HFF-Myc (cell line): ENCODE results near the gene GLI2.

Experiments
- DNase-seq: peaks from one replicate; pipeline ENCODE4 v3.0.0-alpha.2; 2011; ENCODE audit warnings: low read depth; ENCODE audit errors: extremely low read depth
- H3K4me3 ChIP-seq: replicated peaks from 2 replicates; pipeline ENCODE4 v1.5.1; 2011; ENCODE audit warnings: low read depth, mild to moderate bottlenecking, control low read depth, low read length
- CTCF ChIP-seq: IDR thresholded peaks from 2 replicates; pipeline ENCODE4 v1.5.1; 2012; ENCODE audit warnings: mild to moderate bottlenecking, low read depth, low read length, control low read depth; ENCODE audit errors: missing control alignments

Gene GLI2

GRCh38 chr2:120746144-120746543, 10.5 kb downstream of the GLI2 start:
- TF ChIP-seq CTCF, result no peak
- no peak for DNase-seq
- H3K4me3 ChIP-seq, result no peak overlapping the region

- DNase-seq, result no peak
- no peak overlapping the region for H3K4me3 ChIP-seq
- TF ChIP-seq CTCF, result no peak
Observed at GRCh38 chr2:120747281-120747680, 11.6 kb downstream of the GLI2 start.

GRCh38 chr2:120747706-120748105, 12.0 kb downstream of the GLI2 start:
- DNase-seq, result no peak
- H3K4me3 ChIP-seq, result no peak overlapping the region
- no peak for TF ChIP-seq CTCF

GRCh38 chr2:120748310-120748709, 12.6 kb downstream of the GLI2 start:
- H3K4me3 ChIP-seq, result no peak overlapping the region
- no peak for DNase-seq
- no peak for TF ChIP-seq CTCF

GRCh38 chr2:120748741-120749140, 13.1 kb downstream of the GLI2 start:
- no peak overlapping the region for H3K4me3 ChIP-seq
- no peak for TF ChIP-seq CTCF
- no peak for DNase-seq

- no peak for TF ChIP-seq CTCF
- DNase-seq, result no peak
- no peak overlapping the region for H3K4me3 ChIP-seq
Observed at GRCh38 chr2:120749506-120750431, 14.1 kb downstream of the GLI2 start.
